Cardiac septum (tissue), 1 donor: ENCODE data around the gene USP54. TPM values are rescaled to one million over a fixed set of nuclear protein-coding genes. Genes with fewer than 3 reads are reported as not detected.

ENCODE experiments used
- DNase-seq: peaks from one replicate; pipeline ENCODE4 v3.0.0-alpha.2; 2020; ENCODE audit warnings: low spot score
- intact Hi-C: fragments of 100-400 bp; cut with DNase I; formaldehyde crosslinking; loops from one replicate; pipeline ENCODE4 v1.14.0; 2022
- total RNA-seq: library from RNA; stranded (reverse); fragmentation: NEBNext Ultra II Directional; extraction: Animal tissue kit (Norgen Biotek cat#: 25700); gene quantifications from one replicate; pipeline ENCODE4 v1.2.1, GENCODE V29; 2021
- donor health status: DM: no; HTN: no; CAD: no.

The USP54 gene
- total RNA-seq, 1 donor from 2014 or later: 16.3 TPM

GRCh38 chr10:73493781-73494180, 97.4 kb downstream of the USP54 start:
- no peak for DNase-seq
- intact Hi-C loops: no loop called here

GRCh38 chr10:73486601-73487000, 104.5 kb downstream of the USP54 start:
- DNase-seq: no peak
- intact Hi-C loops: no loop called here

GRCh38 chr10:73485320-73485719, 105.8 kb downstream of the USP54 start:
- DNase-seq: no peak
- intact Hi-C loops: no loop called here

GRCh38 chr10:73480158-73480557, 111.0 kb downstream of the USP54 start:
- DNase-seq: no peak
- intact Hi-C loops: no loop called here

- intact Hi-C loops: no loop called here
- no peak for DNase-seq
Measured at GRCh38 chr10:73478636-73479035, 112.5 kb downstream of the USP54 start.

- intact Hi-C loops: no loop called here
Measured at GRCh38 chr10:73471226-73471625, 119.9 kb downstream of the USP54 start.

GRCh38 chr10:73469579-73469978, 121.6 kb downstream of the USP54 start:
- no peak for DNase-seq
- intact Hi-C loops: no loop called here

More at GRCh38 chr10:73471226-73471625, 119.9 kb downstream of the USP54 start:
- DNase-seq: no peak

GRCh38 chr10:73467206-73467605, 123.9 kb downstream of the USP54 start:
- intact Hi-C loops: no loop called here
- DNase-seq: no peak

GRCh38 chr10:73465978-73466726, 125.0 kb downstream of the USP54 start:
- no peak for DNase-seq
- intact Hi-C loops: no loop called here

- intact Hi-C loops: no loop called here
Measured at GRCh38 chr10:73460897-73461296, 130.2 kb downstream of the USP54 start.

GRCh38 chr10:73459683-73460314, 131.3 kb downstream of the USP54 start:
- no peak for DNase-seq
- intact Hi-C loops: no loop called here

More at GRCh38 chr10:73460897-73461296, 130.2 kb downstream of the USP54 start:
- DNase-seq: no peak

GRCh38 chr10:73456187-73456890, 134.8 kb downstream of the USP54 start:
- intact Hi-C loops: no loop called here
- DNase-seq: no peak

- no peak for DNase-seq
- intact Hi-C loops: no loop called here
Measured at GRCh38 chr10:73449113-73449512, 142.0 kb downstream of the USP54 start.

GRCh38 chr10:73448384-73448783, 142.8 kb downstream of the USP54 start:
- intact Hi-C loops: no loop called here
- no peak for DNase-seq

Other genes starting within 250 kb of the USP54 start
- 1.4 TPM for gene CFAP70, start 232.5 kb downstream of the USP54 start, total RNA-seq
- 132 TPM for gene ANXA7, start 177.3 kb downstream of the USP54 start, total RNA-seq
- 9.6 TPM for gene MSS51, start 157.8 kb downstream of the USP54 start, total RNA-seq
- gene PPP3CB, start 95.3 kb downstream of the USP54 start, total RNA-seq: 61.6 TPM
- 8.7 TPM for gene MYOZ1, start 50.1 kb upstream of the USP54 start, total RNA-seq
- 792 TPM for gene SYNPO2L, start 64.7 kb upstream of the USP54 start, total RNA-seq
- 5.2 TPM for gene AGAP5, start 106.8 kb upstream of the USP54 start, total RNA-seq
- 55.1 TPM for gene SEC24C, start 153.0 kb upstream of the USP54 start, total RNA-seq
- gene CHCHD1, start 190.7 kb upstream of the USP54 start, total RNA-seq: 19.5 TPM
- 57.1 TPM for gene ZSWIM8, start 194.3 kb upstream of the USP54 start, total RNA-seq
- gene NDST2, start 220.3 kb upstream of the USP54 start, total RNA-seq: 16.0 TPM